Astrocyte (in vitro differentiated cells and primary cell): Measurements from ENCODE around the gene AGTRAP.

Experiments used
- CTCF ChIP-seq: IDR thresholded peaks from 2 replicates; pipeline ENCODE4 v1.5.1; 2011; ENCODE audit warnings: low read depth, mild to moderate bottlenecking, inconsistent platforms, low read length, moderate library complexity; ENCODE audit not compliant: insufficient read depth
- EZH2 ChIP-seq: IDR thresholded peaks from 2 replicates; pipeline ENCODE4 v1.6.1; 2012; ENCODE audit warnings: mild to moderate bottlenecking, low read length, inconsistent platforms; ENCODE audit not compliant: insufficient read depth

- TF ChIP-seq CTCF (no peak), EZH2 (no peak)
Measured at GRCh38 chr1:11746795-11747487, 11.0 kb downstream of the AGTRAP start.
